NK-92 treated with Interleukin-12 subunit alpha and Interleukin-12 subunit beta, amount 100 ng/mL, for 24 hours (cell line): Measurements from ENCODE around the gene KCNH5.
"Not testable (repeated sequence)": the region's sequence is repeated elsewhere in the genome, so short reads cannot be mapped to it uniquely, and the experiment has no call there.

ENCODE experiments used
- DNase-seq: peaks from one replicate; lab custom pipeline; 2025; lab: John Stamatoyannopoulos, UW

Gene KCNH5

DNA sequence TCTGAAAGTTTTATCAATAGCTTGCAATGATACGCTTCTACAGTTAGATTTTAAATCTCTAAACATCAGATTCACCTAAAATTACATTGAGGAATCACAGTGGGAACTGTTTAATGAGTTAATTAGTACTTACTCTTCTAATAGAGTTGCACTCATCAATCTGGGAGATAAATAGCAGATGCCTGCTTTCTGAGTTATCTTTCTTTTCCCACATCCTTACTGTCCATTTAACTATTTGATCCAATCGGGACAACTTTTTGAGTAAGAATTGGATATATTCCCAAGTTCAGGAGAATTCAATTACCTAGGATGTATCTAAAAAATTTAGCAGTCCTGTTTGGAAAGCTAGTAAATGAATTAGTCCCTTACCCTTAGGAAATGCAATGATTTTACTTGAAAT is 162.3 kb downstream of the KCNH5 start:
- DNase-seq = no peak

DNA sequence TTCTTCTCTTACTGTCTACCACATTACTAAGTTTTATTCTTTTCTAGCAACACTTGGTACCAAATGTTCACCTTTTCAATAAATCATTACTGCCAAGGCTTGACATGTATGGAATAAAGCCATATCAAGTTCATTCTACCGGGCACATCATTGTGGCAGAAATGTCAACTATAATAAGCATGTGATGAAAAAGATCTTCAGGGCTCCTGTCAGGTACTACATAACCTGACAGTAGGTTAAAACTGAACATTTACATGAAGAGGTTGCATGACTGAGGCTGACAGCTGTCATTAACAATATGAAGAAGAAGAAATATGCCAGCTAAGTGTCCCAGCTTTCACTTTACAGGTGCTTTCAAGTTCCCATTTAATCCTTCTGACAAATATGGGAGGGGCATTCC is 178.9 kb downstream of the KCNH5 start:
- DNase-seq = no peak

DNA sequence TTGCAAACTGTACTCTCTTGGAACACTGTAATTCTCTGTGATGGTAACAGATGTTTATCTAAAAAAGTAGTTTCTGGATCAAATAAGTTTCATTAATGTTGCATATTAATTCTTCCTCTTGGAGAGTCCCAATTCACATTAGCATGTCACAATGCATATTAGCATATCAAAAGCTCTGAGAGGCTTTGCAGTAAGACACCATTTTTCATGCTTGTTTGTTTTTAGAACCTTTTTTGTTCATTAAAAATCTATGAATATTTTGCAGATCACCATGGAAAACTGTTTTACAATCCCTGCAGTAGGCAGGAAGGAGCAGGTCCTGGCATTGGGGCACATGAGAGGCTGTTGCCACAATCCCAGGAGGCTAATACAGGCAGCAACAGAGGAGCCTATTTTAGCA is 180.7 kb downstream of the KCNH5 start:
- no peak for DNase-seq

DNA sequence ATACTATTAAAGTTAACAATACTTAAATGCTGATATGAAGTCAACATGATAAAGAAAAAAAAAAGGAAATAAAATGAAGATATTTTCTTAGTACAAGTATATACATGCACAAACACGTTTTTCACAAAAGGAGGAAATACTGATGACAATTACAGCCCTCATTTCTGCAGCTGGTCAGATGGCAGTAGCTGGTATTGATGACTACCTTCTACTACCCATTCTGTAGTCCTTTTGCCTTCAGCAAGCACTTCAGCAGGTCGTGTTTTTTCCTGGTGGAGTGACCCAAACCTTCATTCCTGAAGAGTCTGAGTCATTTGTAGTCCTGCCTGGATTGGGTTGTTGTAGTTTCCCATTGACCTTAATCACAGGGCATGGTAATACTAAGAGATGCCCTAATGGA is 187.2 kb downstream of the KCNH5 start:
- DNase-seq = not testable (repeated sequence)

DNA sequence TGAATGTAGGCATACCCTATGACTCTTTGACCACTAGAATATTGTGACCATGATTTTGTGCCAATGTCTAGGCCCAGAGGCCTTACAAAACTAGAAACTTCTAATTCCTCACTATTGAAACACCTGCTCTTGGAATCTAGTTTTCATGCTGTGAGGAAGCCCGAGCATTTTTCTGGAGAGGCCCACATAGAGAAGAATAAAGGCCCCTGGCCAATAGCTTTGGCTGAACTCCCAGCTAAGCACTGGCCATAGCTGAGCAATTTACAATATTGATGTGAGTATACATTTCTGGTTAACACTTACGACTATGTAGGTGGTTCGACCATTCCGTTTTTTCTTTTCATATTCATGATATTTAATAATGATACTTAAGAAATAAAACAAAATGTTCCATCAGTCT is 190.3 kb downstream of the KCNH5 start:
- DNase-seq = no peak

DNA sequence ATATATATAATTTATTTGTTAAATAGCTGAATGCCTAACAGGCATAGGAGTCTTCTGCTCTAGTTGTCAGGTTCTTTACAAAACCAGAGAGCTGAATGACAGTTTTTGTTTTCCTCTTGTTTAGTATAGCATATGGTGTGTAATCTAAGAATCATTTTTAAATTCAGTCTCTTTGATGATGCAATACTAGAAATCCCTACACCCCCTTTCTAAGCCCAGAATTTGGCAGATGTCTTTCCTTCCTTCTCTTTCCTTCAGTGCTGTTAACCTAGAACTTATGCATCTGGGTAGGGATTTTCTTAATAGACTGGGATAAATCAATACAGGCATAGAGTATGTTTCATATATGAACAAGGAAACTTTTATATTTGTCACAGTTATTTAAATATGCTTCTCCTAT is 198.1 kb downstream of the KCNH5 start:
- no peak for DNase-seq

DNA sequence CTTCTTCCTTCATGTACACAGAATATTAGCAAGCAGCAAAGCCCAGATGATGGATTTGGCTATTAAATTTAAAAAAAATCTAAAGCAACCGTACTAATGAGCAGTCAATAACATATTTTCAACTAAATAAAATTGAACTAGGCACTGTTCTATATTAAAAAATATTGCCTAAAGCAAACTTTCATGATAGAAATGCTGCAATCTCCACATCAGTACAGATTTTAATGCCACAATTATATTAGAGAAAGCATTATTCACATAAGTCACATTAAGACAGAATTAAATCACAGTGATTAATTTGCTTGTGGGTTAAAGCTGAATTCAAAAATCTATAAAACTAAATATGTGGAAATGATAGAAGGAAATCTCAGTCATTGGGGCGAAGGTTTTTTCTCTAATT is 200.7 kb downstream of the KCNH5 start:
- DNase-seq = no peak

DNA sequence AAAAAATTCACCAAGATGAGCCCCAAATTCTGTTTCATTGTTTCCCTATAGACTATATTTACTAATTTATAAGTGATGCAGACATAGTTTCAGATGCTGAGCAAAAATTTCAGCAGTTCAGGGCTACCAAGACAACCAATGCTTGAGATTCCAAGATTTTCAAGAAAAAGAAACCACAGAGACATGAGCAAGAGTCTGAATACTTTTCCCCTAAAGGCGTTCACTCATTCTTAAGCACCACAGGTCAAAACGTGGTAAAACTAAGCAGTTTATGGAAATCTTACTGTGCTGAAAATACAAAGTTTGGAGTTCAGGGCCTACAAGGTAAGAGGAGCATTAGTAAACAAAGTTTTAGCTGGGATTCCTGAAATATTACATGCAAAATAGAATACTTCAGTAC is 221.2 kb downstream of the KCNH5 start:
- no peak for DNase-seq

DNA sequence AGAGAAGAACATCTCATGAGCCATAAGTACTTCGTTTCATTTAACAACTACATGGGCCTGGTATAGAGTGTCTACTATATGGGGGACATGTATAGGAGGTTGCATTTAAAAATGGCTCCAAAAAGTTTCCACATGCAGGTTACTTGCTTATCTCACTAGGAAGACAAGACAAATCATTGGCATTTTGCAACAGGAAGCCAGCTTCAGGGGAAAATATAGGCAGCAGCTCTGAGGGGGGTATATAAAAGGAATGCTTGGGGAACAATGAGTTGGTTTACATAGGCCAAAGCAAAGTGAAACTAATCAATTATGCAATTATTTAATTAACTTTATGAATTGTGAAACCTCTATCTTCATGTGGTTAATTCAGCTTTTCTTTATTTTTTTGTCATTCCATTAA is 225.3 kb downstream of the KCNH5 start:
- DNase-seq = no peak

DNA sequence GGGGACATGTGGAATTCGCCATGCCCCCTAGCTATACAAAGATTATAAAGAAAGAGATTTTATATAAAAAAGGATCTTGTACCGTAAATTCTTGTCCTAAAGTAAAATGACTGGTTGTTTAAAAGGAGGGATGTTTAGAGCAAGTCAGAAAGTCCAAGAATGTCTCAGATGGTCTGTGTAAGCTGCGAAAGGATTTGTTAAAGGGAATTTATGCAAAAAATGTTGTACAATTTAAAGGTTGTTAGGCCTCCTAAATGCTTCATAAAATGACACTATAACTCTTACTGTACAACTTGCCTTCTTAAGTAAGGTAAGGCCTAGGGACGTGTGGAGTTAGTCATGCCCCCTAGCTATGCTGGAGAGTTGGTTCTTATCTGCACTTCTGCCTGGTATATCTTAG is 237.6 kb downstream of the KCNH5 start:
- DNase-seq = no peak

DNA sequence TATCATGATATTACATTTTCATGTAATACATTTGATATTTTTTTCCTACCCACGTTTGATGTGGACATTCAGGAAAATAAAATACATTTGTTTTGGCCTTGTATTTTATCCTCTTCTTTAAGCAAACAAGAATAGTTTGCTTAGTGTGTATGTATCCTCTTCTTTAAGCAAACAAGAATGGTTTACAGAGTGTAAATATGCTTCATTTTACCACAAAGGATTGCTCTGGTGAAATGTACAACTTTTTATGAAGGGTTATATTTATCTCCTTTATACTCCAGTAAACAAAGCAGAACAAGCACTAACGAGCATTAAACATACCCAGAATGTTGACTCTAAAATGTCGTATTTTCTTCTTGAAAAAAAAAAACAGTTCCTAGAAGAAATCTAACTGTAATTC is 244.7 kb downstream of the KCNH5 start:
- no peak for DNase-seq

DNA sequence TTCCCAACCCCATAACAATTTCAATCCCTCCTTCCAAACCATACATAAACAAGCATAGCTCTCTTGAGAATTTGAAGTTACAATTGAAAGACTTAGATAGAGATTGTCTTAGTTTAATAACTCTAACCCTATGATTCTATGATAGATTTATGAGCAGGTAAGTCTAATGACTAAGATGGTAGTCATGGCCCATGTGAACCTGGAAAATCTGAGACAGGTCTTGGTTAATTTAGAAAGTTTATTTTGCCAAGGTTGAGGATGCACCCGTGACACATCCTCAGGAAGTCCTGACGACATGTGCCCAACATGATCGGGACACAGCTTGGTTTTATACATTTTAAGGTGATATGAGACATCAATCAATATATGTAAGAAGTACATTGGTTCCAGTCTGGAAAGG is 248.8 kb downstream of the KCNH5 start:
- DNase-seq = no peak

DNA sequence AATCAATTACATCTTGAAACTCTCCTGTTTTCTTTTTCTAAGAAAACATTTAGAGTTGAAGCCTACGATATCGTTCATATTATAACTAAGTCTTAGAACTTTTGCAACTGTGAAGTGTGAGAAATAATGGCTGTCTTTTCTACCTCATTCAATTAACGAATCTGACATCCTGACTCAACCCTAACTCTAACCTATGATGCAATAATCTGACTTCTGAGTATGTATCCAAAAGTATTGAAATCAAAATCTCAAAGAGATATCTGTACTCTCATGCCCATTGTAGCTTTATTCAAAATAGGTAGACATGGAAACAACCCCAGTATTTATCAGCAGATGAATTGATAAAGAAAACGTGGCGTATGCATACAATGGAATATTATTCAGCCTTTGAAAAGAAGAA is 252.7 kb downstream of the KCNH5 start:
- no peak for DNase-seq

DNA sequence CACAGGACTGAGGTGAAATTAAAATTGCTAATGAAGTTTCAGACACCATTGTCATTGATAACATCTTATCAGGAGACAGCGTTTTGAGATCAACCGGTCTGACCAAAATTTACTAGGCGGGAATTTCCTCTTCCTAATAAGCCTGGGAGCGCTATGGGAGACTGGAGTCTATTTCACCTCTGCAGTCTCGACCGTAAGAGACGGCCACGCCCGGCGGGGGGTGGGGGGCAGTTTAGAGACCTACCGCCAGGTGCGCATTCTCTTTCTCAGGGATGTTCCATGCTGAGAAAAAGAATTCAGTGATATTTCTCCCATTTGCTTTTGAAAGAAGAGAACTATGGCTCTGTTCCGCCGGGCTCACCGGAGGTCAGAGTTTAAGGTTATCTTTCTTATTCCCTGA is 263.9 kb downstream of the KCNH5 start:
- DNase-seq = not testable (repeated sequence)

DNA sequence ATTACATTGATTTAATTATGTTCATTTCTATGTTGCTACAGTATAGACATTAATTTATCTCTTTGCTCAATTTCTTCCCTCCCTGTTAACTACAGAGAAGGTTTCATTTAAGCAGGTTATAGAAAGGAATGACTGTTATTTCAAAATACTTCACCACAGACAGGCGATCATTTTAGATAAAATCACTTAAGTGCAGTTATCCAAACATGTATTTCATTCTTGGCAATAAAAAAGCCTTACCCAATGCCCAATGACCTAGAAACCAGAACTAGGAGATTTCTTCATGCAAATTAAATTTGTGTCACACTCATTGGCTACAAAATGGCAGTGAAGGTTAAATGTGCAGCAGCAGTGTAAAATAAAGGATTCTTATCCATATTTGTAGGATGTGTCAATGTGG is 266.4 kb downstream of the KCNH5 start:
- no peak for DNase-seq

DNA sequence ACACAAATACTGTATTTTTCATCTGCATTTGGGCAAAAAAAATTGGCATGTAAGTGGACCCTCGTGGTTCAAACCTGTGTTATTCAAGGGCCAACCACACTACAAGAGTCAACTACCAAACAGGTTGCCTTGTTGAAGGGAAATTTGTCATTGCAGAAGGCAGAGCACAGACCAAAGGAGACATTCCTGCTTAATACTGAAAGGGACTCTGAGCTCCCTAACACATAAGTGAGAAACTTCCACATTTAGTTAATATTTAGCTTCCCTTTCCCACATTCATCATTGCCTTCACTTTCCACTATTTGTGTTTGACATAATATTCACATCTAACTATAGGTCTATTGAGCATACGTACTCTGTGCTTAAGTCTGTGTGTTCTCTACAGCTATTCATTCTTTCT is 266.9 kb downstream of the KCNH5 start:
- no peak for DNase-seq

DNA sequence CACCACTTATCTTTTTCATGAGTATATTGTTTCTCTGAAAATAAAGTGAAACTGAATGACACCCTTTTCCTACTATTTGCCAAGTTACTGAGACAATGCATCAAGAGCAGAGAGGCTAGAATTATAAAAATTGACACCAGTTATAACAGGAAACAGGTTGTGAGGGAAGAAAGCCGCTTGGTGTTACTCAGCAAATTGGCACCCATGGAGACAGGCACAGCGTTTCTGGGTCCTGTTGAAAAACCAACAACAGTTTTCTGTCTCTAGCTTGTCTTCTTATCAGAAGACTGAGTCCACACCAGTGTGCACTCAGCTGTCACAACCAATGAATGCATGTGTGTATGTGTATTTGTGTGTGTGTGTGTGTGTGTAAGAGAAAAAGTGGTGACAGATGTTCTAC is 267.7 kb downstream of the KCNH5 start:
- no peak for DNase-seq

DNA sequence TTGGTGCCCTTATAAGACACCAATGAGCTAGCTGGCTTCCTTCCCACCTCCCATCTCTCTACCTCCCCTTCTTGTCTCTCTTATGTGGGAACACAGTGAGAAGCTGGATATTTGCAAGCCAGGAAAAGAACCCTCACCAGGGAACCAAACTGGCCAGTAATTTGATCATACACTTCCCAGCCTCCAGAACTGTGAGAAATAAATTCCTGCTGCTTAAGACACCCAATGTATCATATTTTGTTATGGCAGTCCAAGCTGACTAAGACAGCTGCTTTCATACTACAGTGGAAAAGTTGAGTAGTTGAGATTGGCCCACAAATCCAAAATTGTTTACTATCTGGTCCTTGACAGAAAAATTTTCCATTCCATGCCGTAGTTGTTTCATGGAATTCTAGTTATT is 269.0 kb downstream of the KCNH5 start:
- no peak for DNase-seq

DNA sequence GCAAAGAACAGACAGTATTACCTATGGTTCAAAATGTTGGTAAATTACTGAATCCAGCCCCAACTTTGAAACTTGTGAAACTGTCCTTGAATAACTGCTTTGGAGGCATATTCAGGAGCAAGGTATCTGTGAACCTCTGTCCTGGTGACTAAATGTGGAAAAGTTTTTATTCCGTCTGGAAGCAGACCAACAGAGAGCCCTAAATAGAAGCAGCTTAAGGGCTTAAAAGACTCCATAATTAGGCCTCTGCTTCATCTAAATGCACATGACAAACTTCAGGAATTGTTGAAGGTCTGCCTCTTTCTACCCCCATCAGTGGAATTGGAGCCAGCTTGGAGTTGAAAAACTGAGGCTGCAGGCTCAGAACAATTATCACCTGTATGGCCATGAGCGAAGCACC is 276.5 kb downstream of the KCNH5 start:
- DNase-seq = no peak

DNA sequence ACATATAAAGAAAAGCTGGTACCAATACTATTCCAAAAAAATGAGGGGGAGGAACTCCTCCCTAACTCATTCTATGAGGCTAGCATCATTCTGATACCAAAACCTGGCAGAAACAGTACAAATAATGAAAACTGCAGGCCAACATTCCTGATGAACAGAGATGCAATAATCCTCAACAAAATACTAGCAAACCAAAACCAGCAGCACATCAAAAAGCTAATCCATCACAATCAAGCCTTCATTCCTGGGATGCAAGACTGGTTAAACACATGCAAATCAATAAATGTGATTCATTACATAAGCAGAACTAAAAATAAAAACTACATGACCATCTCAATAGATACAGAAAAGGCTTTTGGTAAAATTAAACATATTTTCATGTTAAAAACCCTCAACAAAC is 281.3 kb downstream of the KCNH5 start:
- DNase-seq = no peak

DNA sequence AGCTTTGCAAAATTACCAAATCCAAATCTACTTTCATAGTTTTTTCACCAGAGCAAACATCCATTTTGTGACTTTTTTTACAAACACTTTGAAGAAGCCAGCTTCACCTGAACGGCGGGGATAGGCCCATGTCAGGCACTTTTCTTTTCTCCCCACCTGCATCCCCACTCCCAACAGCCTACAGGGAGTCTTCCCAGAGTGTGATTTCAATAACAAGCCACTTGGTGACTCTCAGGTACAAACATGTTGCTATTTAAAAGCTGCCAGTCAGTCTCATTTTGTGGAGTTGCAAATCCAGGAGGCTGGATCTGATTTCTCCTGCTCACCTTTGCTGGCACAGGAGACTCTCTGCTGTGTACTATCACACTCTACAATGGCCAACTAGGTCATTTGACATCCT is 285.5 kb downstream of the KCNH5 start:
- no peak for DNase-seq

DNA sequence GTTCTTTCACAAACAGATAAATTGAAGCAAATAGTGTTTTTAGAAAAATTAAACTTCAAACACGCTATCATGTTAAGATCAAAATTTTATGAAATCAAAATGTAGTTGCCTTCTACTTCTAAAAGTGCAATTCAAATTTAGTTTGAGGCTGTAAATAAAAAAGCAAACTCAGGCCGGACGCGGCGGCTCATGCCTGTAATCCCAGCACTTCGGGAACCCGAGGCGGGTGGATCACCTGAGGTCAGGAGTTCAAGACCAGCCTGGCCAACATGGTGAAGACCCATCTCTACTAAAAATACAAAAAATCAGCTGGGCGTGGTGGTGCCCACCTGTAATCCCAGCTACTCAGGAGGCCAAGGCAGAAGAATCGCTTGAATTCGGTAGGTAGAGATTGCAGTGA is 298.4 kb downstream of the KCNH5 start:
- DNase-seq = not testable (repeated sequence)

DNA sequence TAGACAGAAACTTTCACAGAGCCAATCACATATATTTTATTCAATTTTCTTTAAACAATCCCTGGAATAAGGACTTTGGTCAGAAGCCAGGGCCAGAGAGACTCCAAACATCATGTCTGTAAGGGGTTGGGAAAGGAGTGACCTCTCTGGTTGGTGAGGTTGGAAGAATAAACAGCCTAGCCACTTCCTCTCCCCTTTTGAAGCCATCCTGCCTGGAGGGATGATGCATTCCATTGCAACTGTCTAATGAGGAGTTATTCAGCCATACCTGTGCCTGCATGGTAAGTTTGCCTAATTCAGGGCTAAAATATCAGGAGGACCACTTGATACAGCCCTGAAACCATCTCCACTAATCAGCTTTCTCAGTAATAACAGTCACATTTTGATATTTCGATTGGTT is 299.8 kb downstream of the KCNH5 start:
- no peak for DNase-seq

DNA sequence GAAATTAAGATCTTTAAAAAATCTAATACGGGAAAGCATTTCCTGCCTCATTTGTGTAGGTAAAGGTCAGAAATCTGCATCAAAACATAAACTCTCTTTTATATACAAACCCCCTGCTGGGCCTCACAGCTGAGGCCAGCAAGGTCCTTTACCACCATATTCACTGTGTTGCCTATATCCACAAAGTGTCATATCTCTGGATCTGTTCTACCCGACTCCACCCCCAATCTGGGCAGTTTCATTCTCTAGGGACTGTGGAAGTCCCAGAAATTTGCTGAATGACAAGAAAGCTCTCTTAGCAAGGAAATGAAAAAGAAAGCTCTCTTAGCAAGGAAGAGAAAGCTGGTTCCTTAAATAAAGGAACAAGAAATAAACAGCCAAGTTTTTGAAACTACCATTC is 301.7 kb downstream of the KCNH5 start:
- DNase-seq = no peak

DNA sequence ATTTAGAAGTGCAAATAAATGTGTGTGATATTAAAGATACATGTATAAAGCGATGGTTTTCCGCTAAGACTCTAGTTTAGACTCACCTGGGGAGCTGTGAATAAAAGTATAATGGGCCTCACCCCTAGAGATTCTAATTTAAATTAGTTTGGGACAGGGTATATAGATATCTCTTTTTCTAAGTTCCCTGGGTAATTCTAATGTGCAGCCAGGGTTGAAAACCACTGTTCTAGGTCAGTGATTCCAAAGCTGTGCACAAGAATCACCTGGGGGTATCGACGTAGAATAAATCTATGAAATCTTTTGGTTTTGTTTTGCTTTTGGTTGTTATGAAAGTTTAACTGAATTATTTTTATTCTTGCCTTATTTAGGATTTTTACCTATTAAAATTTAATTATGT is 302.1 kb downstream of the KCNH5 start:
- DNase-seq = no peak
